MG63 (cell line): ENCODE measurements around the gene WASL. TPM values are rescaled to one million over a fixed set of nuclear protein-coding genes. Genes with fewer than 3 reads are reported as not detected.
"Not testable (repeated sequence)": the region's sequence is repeated elsewhere in the genome, so short reads cannot be mapped to it uniquely, and the experiment has no call there.

Experiments used
- DNase-seq: peaks from one replicate; pipeline ENCODE4 v3.0.0-alpha.2; 2020
- H3K27me3 ChIP-seq: fragments of 250-450 bp; sonication (Bioruptor Pico); 2 replicates; pipeline ENCODE4 v1.5.1; 2020; ENCODE audit warnings: mild to moderate bottlenecking, moderate library complexity
- H3K36me3 ChIP-seq: fragments of 250-450 bp; sonication (Bioruptor Pico); 2 replicates; pipeline ENCODE4 v1.5.1; 2020; ENCODE audit warnings: mild to moderate bottlenecking, moderate library complexity
- H3K4me3 ChIP-seq: fragments of 250-450 bp; sonication (Bioruptor Pico); 2 replicates; pipeline ENCODE4 v1.5.1; 2020; ENCODE audit warnings: mild to moderate bottlenecking, moderate library complexity
- H3K9me3 ChIP-seq: fragments of 250-450 bp; sonication (Bioruptor Pico); 2 replicates; pipeline ENCODE4 v1.5.1; 2020; ENCODE audit warnings: mild to moderate bottlenecking, moderate library complexity
- total RNA-seq: library from RNA; depleted of rRNA; stranded (reverse); fragments of >200 nt; shearing (Covaris generic); gene quantifications from 2 replicates; pipeline ENCODE4 v1.2.3, GENCODE V29; 2014; ENCODE audit warnings: low replicate concordance; rRNA removed

Gene WASL
- total RNA-seq: 1.4 TPM in 2 replicates

GRCh38 chr7:123748734-123749536 lies at the start of gene WASL:
WASL (minus strand) TSS chr7:123749003; CDS start chr7:123748734, 269 bp downstream.
- no peaks in the 10 kb centered on the region for H3K9me3 ChIP-seq
- H3K27me3 ChIP-seq: no peaks in the 10 kb centered on the region
- DNase-seq: peak; percentile 85
- H3K4me3 ChIP-seq: peak within 1 kb of the TSS; percentile 85
- H3K36me3 ChIP-seq: no peaks in the 10 kb centered on the region; the same call in 1 of the 2 replicates

GRCh38 chr7:123797673-123798531 lies 49.1 kb upstream of the WASL start:
- no peaks in the 10 kb centered on the region for H3K9me3 ChIP-seq
- H3K36me3 ChIP-seq: no peaks in the 10 kb centered on the region
- H3K27me3 ChIP-seq: no peaks in the 10 kb centered on the region
- no peak for DNase-seq
- no peak overlapping the region for H3K4me3 ChIP-seq

- no peak for DNase-seq
- Histone ChIP-seq H3K9me3 (no peaks in the 10 kb centered on the region), H3K36me3 (no peaks in the 10 kb centered on the region), H3K27me3 (no peaks in the 10 kb centered on the region), H3K4me3 (no peak overlapping the region)
Observed at GRCh38 chr7:123796568-123796967, 47.8 kb upstream of the WASL start.

GRCh38 chr7:123795917-123796316 lies 47.1 kb upstream of the WASL start:
- no peaks in the 10 kb centered on the region for H3K27me3 ChIP-seq
- no peak overlapping the region for H3K4me3 ChIP-seq
- no peaks in the 10 kb centered on the region for H3K9me3 ChIP-seq
- H3K36me3 ChIP-seq: no peaks in the 10 kb centered on the region
- DNase-seq: no peak

GRCh38 chr7:123795116-123795515 lies 46.3 kb upstream of the WASL start:
- H3K27me3 ChIP-seq, DNase-seq, H3K36me3 ChIP-seq, H3K4me3 ChIP-seq, H3K9me3 ChIP-seq: not testable (repeated sequence)

GRCh38 chr7:123792547-123792946 lies 43.7 kb upstream of the WASL start:
- no peaks in the 10 kb centered on the region for H3K27me3 ChIP-seq
- no peaks in the 10 kb centered on the region for H3K36me3 ChIP-seq
- no peaks in the 10 kb centered on the region for H3K9me3 ChIP-seq
- DNase-seq: no peak
- no peak overlapping the region for H3K4me3 ChIP-seq

- no peaks in the 10 kb centered on the region for H3K36me3 ChIP-seq
- H3K9me3 ChIP-seq: no peaks in the 10 kb centered on the region
- no peak overlapping the region for H3K4me3 ChIP-seq
- H3K27me3 ChIP-seq: no peaks in the 10 kb centered on the region
- no peak for DNase-seq
Observed at GRCh38 chr7:123791001-123791400, 42.2 kb upstream of the WASL start.

- no peaks in the 10 kb centered on the region for H3K27me3 ChIP-seq
- no peak for DNase-seq
- no peaks in the 10 kb centered on the region for H3K36me3 ChIP-seq
- H3K9me3 ChIP-seq: no peaks in the 10 kb centered on the region
- no peak overlapping the region for H3K4me3 ChIP-seq
Observed at GRCh38 chr7:123789817-123790216, 41.0 kb upstream of the WASL start.

- no peak for DNase-seq
- Histone ChIP-seq H3K27me3 (no peaks in the 10 kb centered on the region), H3K4me3 (no peak overlapping the region), H3K36me3 (no peaks in the 10 kb centered on the region), H3K9me3 (no peaks in the 10 kb centered on the region)
Observed at GRCh38 chr7:123789206-123789784, 40.5 kb upstream of the WASL start.

- Histone ChIP-seq H3K4me3 (no peak overlapping the region), H3K36me3 (no peaks in the 10 kb centered on the region), H3K27me3 (no peaks in the 10 kb centered on the region), H3K9me3 (no peaks in the 10 kb centered on the region)
- DNase-seq: no peak
Observed at GRCh38 chr7:123788584-123788983, 39.8 kb upstream of the WASL start.

- Histone ChIP-seq H3K36me3 (no peaks in the 10 kb centered on the region), H3K9me3 (no peaks in the 10 kb centered on the region), H3K4me3 (no peak overlapping the region), H3K27me3 (no peaks in the 10 kb centered on the region)
- no peak for DNase-seq
Observed at GRCh38 chr7:123787220-123788007, 38.6 kb upstream of the WASL start.

- no peak overlapping the region for H3K4me3 ChIP-seq
- no peaks in the 10 kb centered on the region for H3K9me3 ChIP-seq
- H3K36me3 ChIP-seq: no peaks in the 10 kb centered on the region
- no peaks in the 10 kb centered on the region for H3K27me3 ChIP-seq
- DNase-seq: no peak
Observed at GRCh38 chr7:123784263-123784662, 35.5 kb upstream of the WASL start.

- H3K36me3 ChIP-seq: no peaks in the 10 kb centered on the region
- no peak for DNase-seq
- no peak overlapping the region for H3K4me3 ChIP-seq
- no peaks in the 10 kb centered on the region for H3K27me3 ChIP-seq
- no peaks in the 10 kb centered on the region for H3K9me3 ChIP-seq
Observed at GRCh38 chr7:123783820-123784219, 35.0 kb upstream of the WASL start.

- Histone ChIP-seq H3K27me3 (no peaks in the 10 kb centered on the region), H3K4me3 (no peak overlapping the region), H3K36me3 (no peaks in the 10 kb centered on the region), H3K9me3 (no peaks in the 10 kb centered on the region)
- DNase-seq: no peak
Observed at GRCh38 chr7:123782071-123782798, 33.4 kb upstream of the WASL start.

- H3K27me3 ChIP-seq, H3K4me3 ChIP-seq, H3K36me3 ChIP-seq, H3K9me3 ChIP-seq, DNase-seq: not testable (repeated sequence)
Observed at GRCh38 chr7:123780472-123780871, 31.7 kb upstream of the WASL start.

- Histone ChIP-seq H3K9me3 (no peaks in the 10 kb centered on the region), H3K36me3 (no peaks in the 10 kb centered on the region), H3K27me3 (no peaks in the 10 kb centered on the region), H3K4me3 (no peak overlapping the region)
- no peak for DNase-seq
Observed at GRCh38 chr7:123774496-123774895, 25.7 kb upstream of the WASL start.
